Fibroblast of lung (primary cell): ENCODE results near the gene PIK3CD.

ENCODE experiments used
- EZH2 ChIP-seq: IDR thresholded peaks from 2 replicates; pipeline ENCODE4 v1.5.1; 2012; ENCODE audit warnings: low read length, control low read depth, mild to moderate bottlenecking; ENCODE audit errors: missing control alignments
- TF ChIP-seq, protein P1 (sequence below), 2 donors: IDR thresholded peaks in 1 of 2; conservative IDR thresholded peaks in 1 of 2; 1 replicate in 1 of 2; 2 replicates in 1 of 2; pipeline ENCODE4 v1.5.1; 2011 to 2012; ENCODE audit warnings: low read length in 2 of 2, control low read depth in 1 of 2, inconsistent platforms in 1 of 2, low read depth in 1 of 2, mild to moderate bottlenecking in 1 of 2

DNA sequence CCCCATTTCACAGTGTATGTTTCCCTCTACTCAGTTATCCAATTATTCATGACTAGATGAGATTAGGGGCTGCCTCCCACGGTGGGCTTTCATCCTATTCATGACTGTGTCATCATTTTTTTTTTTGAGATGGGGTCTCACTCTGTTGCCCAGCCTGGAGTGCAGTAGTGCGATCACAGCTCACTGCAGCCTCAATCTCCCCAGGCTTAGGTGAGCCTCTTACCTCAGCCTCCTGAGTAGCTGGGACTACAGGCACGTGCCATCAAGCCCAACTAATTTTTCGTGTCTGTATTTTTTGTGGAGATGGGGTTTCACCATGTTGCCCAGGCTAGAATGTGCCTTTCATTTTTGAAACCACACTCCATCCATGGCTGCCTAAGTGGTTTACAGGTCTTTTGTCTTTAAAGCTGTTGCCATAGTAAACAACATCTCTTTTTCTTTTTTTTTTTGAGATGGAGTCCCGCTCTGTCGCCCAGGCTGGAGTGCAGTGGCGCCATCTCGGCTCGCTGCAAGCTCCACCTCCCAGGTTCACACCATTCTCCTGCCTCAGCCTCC, 60.0 kb downstream of the PIK3CD start:
- no peak for TF ChIP-seq EZH2
- TF ChIP-seq, protein P1, sequence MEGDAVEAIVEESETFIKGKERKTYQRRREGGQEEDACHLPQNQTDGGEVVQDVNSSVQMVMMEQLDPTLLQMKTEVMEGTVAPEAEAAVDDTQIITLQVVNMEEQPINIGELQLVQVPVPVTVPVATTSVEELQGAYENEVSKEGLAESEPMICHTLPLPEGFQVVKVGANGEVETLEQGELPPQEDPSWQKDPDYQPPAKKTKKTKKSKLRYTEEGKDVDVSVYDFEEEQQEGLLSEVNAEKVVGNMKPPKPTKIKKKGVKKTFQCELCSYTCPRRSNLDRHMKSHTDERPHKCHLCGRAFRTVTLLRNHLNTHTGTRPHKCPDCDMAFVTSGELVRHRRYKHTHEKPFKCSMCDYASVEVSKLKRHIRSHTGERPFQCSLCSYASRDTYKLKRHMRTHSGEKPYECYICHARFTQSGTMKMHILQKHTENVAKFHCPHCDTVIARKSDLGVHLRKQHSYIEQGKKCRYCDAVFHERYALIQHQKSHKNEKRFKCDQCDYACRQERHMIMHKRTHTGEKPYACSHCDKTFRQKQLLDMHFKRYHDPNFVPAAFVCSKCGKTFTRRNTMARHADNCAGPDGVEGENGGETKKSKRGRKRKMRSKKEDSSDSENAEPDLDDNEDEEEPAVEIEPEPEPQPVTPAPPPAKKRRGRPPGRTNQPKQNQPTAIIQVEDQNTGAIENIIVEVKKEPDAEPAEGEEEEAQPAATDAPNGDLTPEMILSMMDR (conservative IDR thresholded peaks at IDR 0.05 in 1 of 2, IDR thresholded peaks at IDR 0.05 in 1 of 2; ENCODE audit: low read depth in 1 of 2, low read length in 2 of 2), result no peak
